WTC11 (cell line): ENCODE data around the gene RPL36A.

ENCODE experiments used
- CREM ChIP-seq: sonication (generic); formaldehyde crosslinking; IDR thresholded peaks from 2 replicates; pipeline ENCODE4 v1.8.1; 2022; ENCODE audit warnings: mild to moderate bottlenecking, missing genetic modification reagents, moderate library complexity
- CTCF ChIP-seq: fragments of 200-600 bp; IDR thresholded peaks from 2 replicates; pipeline ENCODE4 v1.8.0; 2022; ENCODE audit warnings: antibody characterized with exemption
- JUN ChIP-seq: sonication (generic); formaldehyde crosslinking; IDR thresholded peaks from 2 replicates; pipeline ENCODE4 v1.8.0; 2023; ENCODE audit warnings: mild to moderate bottlenecking, missing genetic modification reagents
- SP1 ChIP-seq: sonication (generic); formaldehyde crosslinking; conservative IDR thresholded peaks from 2 replicates; pipeline ENCODE4 v1.8.1; 2022; ENCODE audit warnings: missing genetic modification reagents
- TEAD4 ChIP-seq: sonication (generic); formaldehyde crosslinking; IDR thresholded peaks from 2 replicates; pipeline ENCODE4 v1.8.0; 2022; ENCODE audit warnings: mild to moderate bottlenecking, missing genetic modification reagents
- ZNF423 ChIP-seq: fragments of 250-450 bp; sonication (Bioruptor Pico); IDR thresholded peaks from 2 replicates; pipeline ENCODE4 v2.1.2; 2022; ENCODE audit warnings: mild to moderate bottlenecking, moderate library complexity

GRCh38 chrX:101419489-101419888, 28.7 kb downstream of the RPL36A start:
- TF ChIP-seq CTCF (no peak), ZNF423 (CRISPR knock-in tag) (no peak), SP1 (CRISPR knock-in tag) (no peak), JUN (CRISPR knock-in tag) (no peak), CREM (CRISPR knock-in tag) (no peak), TEAD4 (CRISPR knock-in tag) (no peak)
